Smooth muscle cell (in vitro differentiated cells): Measurements from ENCODE around the gene KLHL33. TPM values are rescaled to one million over a fixed set of nuclear protein-coding genes. Genes with fewer than 3 reads are reported as not detected.

Source experiments
- DNase-seq: peaks from one replicate; lab custom pipeline; 2025; ENCODE audit not compliant: unreplicated experiment; lab: John Stamatoyannopoulos, UW
- H2AFZ ChIP-seq: fragments of 200-600 bp; sonication (generic); 2 replicates; pipeline ENCODE4 v1.6.0; 2016; ENCODE audit warnings: antibody characterized with exemption, low read depth, mild to moderate bottlenecking
- H3F3A ChIP-seq: fragments of 200-600 bp; sonication (generic); 2 replicates; pipeline ENCODE4 v1.6.0; 2017; ENCODE audit warnings: antibody characterized with exemption, low read depth
- H3K27ac ChIP-seq: fragments of 200-600 bp; sonication (generic); 2 replicates; pipeline ENCODE4 v1.5.1; 2016; ENCODE audit warnings: low read depth, mild to moderate bottlenecking
- H3K27me3 ChIP-seq: fragments of 200-600 bp; sonication (generic); 2 replicates; pipeline ENCODE4 v1.6.1; 2016; ENCODE audit warnings: low read depth, mild to moderate bottlenecking
- H3K36me3 ChIP-seq: fragments of 200-600 bp; sonication (generic); 2 replicates; pipeline ENCODE4 v1.5.1; 2016; ENCODE audit warnings: low read depth
- H3K4me1 ChIP-seq: fragments of 200-600 bp; sonication (generic); 2 replicates; pipeline ENCODE4 v1.5.1; 2016; ENCODE audit warnings: low read depth
- H3K4me2 ChIP-seq: fragments of 200-600 bp; sonication (generic); 2 replicates; pipeline ENCODE4 v1.6.0; 2016; ENCODE audit warnings: mild to moderate bottlenecking
- H3K4me3 ChIP-seq: fragments of 200-600 bp; sonication (generic); 2 replicates; pipeline ENCODE4 v1.5.1; 2016; ENCODE audit warnings: mild to moderate bottlenecking
- H3K79me2 ChIP-seq: fragments of 200-600 bp; sonication (generic); 2 replicates; pipeline ENCODE4 v1.6.0; 2016; ENCODE audit warnings: low read depth, mild to moderate bottlenecking
- H3K9ac ChIP-seq: fragments of 200-600 bp; sonication (generic); 2 replicates; pipeline ENCODE4 v1.6.0; 2016; ENCODE audit warnings: low read depth
- H3K9me3 ChIP-seq: fragments of 200-600 bp; sonication (generic); replicated peaks from 2 replicates; pipeline ENCODE4 v1.5.1; 2016; ENCODE audit warnings: low read depth
- H4K20me1 ChIP-seq: fragments of 200-600 bp; sonication (generic); 2 replicates; pipeline ENCODE4 v1.6.0; 2016; ENCODE audit warnings: low read depth
- CTCF ChIP-seq: fragments of 200-600 bp; sonication (generic); IDR thresholded peaks from 2 replicates; pipeline ENCODE4 v1.5.1; 2017; ENCODE audit warnings: borderline replicate concordance, mild to moderate bottlenecking, antibody characterized with exemption; ENCODE audit not compliant: insufficient read depth, poor library complexity, severe bottlenecking
- WGBS: methylation state at CpG from one replicate; pipeline ENCODE4 v1.1.7; 2016; ENCODE audit warnings: low lambda C conversion rate; 5-methylcytosine and 5-hydroxymethylcytosine counted together
- polyA plus RNA-seq: library from polyadenylated mRNA; unstranded; fragments of >200 nt; fragmentation: Nextera tagmentation; extraction: Ambion mirVana; gene quantifications from 2 replicates; pipeline ENCODE4 v1.2.1, GENCODE V29; 2016
- small RNA-seq: library from RNA; depleted of rRNA; stranded (forward); fragments of <200 nt; gene quantifications from one replicate; pipeline ENCODE3, GENCODE V24; 2014
- total RNA-seq: library from RNA; depleted of rRNA; stranded (reverse); fragments of >200 nt; gene quantifications from 2 replicates; pipeline ENCODE4 v1.2.3, GENCODE V29; 2014

KLHL33 gene
- total and polyA plus RNA-seq, 2 experiments from 2014 or later, result 0.08 TPM; not detected in 1

GRCh38 chr14:20377171-20377570, 58.8 kb downstream of the KLHL33 start:
- H3K4me1 ChIP-seq, result no peaks in the 10 kb centered on the region
- no peaks in the 10 kb centered on the region for H3K79me2 ChIP-seq
- DNase-seq, result no peak
- no peak overlapping the region for H3K27ac ChIP-seq
- H3K4me3 ChIP-seq, result no peak overlapping the region
- no peak overlapping the region for H3K4me2 ChIP-seq
- H3K9me3 ChIP-seq, result no peaks in the 10 kb centered on the region
- 95% methylated on average over 2 of the region's 2 CpGs for WGBS
- H2AFZ ChIP-seq, result no peak overlapping the region
- H3K9ac ChIP-seq, result no peak overlapping the region
- H3F3A ChIP-seq, result no peaks in the 10 kb centered on the region
- no peak for TF ChIP-seq CTCF
- peaks cover 13% of the 10 kb centered on the region for H3K36me3 ChIP-seq
- no peaks in the 10 kb centered on the region for H4K20me1 ChIP-seq
- H3K27me3 ChIP-seq, result no peaks in the 10 kb centered on the region

GRCh38 chr14:20376071-20376588, 59.8 kb downstream of the KLHL33 start:
- no peaks in the 10 kb centered on the region for H3K27me3 ChIP-seq
- H3K4me1 ChIP-seq, result no peaks in the 10 kb centered on the region
- no peak overlapping the region for H3K9ac ChIP-seq
- no peak for DNase-seq
- no peak overlapping the region for H3K4me3 ChIP-seq
- H2AFZ ChIP-seq, result no peak overlapping the region
- no peaks in the 10 kb centered on the region for H3K9me3 ChIP-seq
- no peak overlapping the region for H3K27ac ChIP-seq
- no peaks in the 10 kb centered on the region for H3K79me2 ChIP-seq
- H3K4me2 ChIP-seq, result no peak overlapping the region
- no peaks in the 10 kb centered on the region for H3F3A ChIP-seq
- peaks cover 21% of the 10 kb centered on the region for H3K36me3 ChIP-seq
- TF ChIP-seq CTCF, result no peak
- 96% methylated on average over 12 of the region's 12 CpGs for WGBS
- no peaks in the 10 kb centered on the region for H4K20me1 ChIP-seq

Small RNA genes lying within 50 kb of the gene (small RNA-seq; reads per million reads assigned to genes)
- gene RNA5SP382, result 0.18 reads per million

Other genes with a start within 250 kb of the KLHL33 start
- not detected in 2 replicates for gene OR11G2, start 245.3 kb downstream of the KLHL33 start, total RNA-seq
- not detected in 2 replicates for gene OR11G2, start 245.3 kb downstream of the KLHL33 start, polyA plus RNA-seq
- not detected in 2 replicates for gene OR11H6, start 212.5 kb downstream of the KLHL33 start, total RNA-seq
- gene OR11H6, start 212.5 kb downstream of the KLHL33 start, polyA plus RNA-seq, result not detected in 2 replicates
- gene OR11H7, start 207.2 kb downstream of the KLHL33 start, total RNA-seq, result not detected in 2 replicates
- gene OR11H7, start 207.2 kb downstream of the KLHL33 start, polyA plus RNA-seq, result not detected in 2 replicates
- not detected in 2 replicates for gene OR11H4, start 196.9 kb downstream of the KLHL33 start, total RNA-seq
- gene OR11H4, start 196.9 kb downstream of the KLHL33 start, polyA plus RNA-seq, result not detected in 2 replicates
- gene TTC5, start 130.2 kb downstream of the KLHL33 start, total RNA-seq, result 16.3 and 18.7 TPM in 2 replicates
- gene TTC5, start 130.2 kb downstream of the KLHL33 start, polyA plus RNA-seq, result 13.4 and 17.9 TPM in 2 replicates
- 65.3 and 70.4 TPM in 2 replicates for gene CCNB1IP1, start 102.9 kb downstream of the KLHL33 start, total RNA-seq
- 16.3 and 25.6 TPM in 2 replicates for gene CCNB1IP1, start 102.9 kb downstream of the KLHL33 start, polyA plus RNA-seq
- 24.0 and 29.2 TPM in 2 replicates for gene PARP2, start 92.5 kb downstream of the KLHL33 start, total RNA-seq
- gene PARP2, start 92.5 kb downstream of the KLHL33 start, polyA plus RNA-seq, result 37.3 and 38.7 TPM in 2 replicates
- 10.0 and 10.3 TPM in 2 replicates for gene TEP1, start 22.7 kb downstream of the KLHL33 start, total RNA-seq
- gene TEP1, start 22.7 kb downstream of the KLHL33 start, polyA plus RNA-seq, result 3.9 and 4.0 TPM in 2 replicates
- gene OSGEP, start 18.6 kb upstream of the KLHL33 start, total RNA-seq, result 33.3 and 41.3 TPM in 2 replicates
- 18.4 and 21.7 TPM in 2 replicates for gene OSGEP, start 18.6 kb upstream of the KLHL33 start, polyA plus RNA-seq
- gene APEX1, start 19.1 kb upstream of the KLHL33 start, total RNA-seq, result 51.2 and 81.6 TPM in 2 replicates
- gene APEX1, start 19.1 kb upstream of the KLHL33 start, polyA plus RNA-seq, result 116 and 118 TPM in 2 replicates
- 24.8 and 29.3 TPM in 2 replicates for gene PIP4P1, start 25.3 kb upstream of the KLHL33 start, total RNA-seq
- 53.8 and 54.9 TPM in 2 replicates for gene PIP4P1, start 25.3 kb upstream of the KLHL33 start, polyA plus RNA-seq
- 49.7 and 52.2 TPM in 2 replicates for gene PNP, start 33.2 kb upstream of the KLHL33 start, total RNA-seq
- gene PNP, start 33.2 kb upstream of the KLHL33 start, polyA plus RNA-seq, result 24.2 and 33.4 TPM in 2 replicates
- not detected in 2 replicates for gene RNASE10, start 69.4 kb upstream of the KLHL33 start, total RNA-seq
- 0.26 and 0.40 TPM in 2 replicates for gene RNASE10, start 69.4 kb upstream of the KLHL33 start, polyA plus RNA-seq
- not detected in 2 replicates for gene RNASE9, start 124.9 kb upstream of the KLHL33 start, total RNA-seq
- not detected in 2 replicates for gene RNASE9, start 124.9 kb upstream of the KLHL33 start, polyA plus RNA-seq
- gene RNASE11, start 151.8 kb upstream of the KLHL33 start, total RNA-seq, result not detected in 2 replicates
- gene RNASE11, start 151.8 kb upstream of the KLHL33 start, polyA plus RNA-seq, result not detected in 2 replicates
- gene RNASE12, start 155.2 kb upstream of the KLHL33 start, total RNA-seq, result not detected in 2 replicates
- gene RNASE12, start 155.2 kb upstream of the KLHL33 start, polyA plus RNA-seq, result not detected in 2 replicates
- gene OR6S1, start 205.5 kb upstream of the KLHL33 start, total RNA-seq, result not detected in 2 replicates
- not detected in 2 replicates for gene OR6S1, start 205.5 kb upstream of the KLHL33 start, polyA plus RNA-seq
- gene RNASE4, start 248.4 kb upstream of the KLHL33 start, total RNA-seq, result 34.8 and 41.8 TPM in 2 replicates
- gene RNASE4, start 248.4 kb upstream of the KLHL33 start, polyA plus RNA-seq, result 20.1 and 28.6 TPM in 2 replicates